K562 (cell line): Measurements from ENCODE around the gene PDE12. TPM values are rescaled to one million over a fixed set of nuclear protein-coding genes. Genes with fewer than 3 reads are reported as not detected.

Experiments used
- CHD4 ChIP-seq: fragments of 200-600 bp; sonication (generic); IDR thresholded peaks from 3 replicates; pipeline ENCODE4 v1.6.1; 2012; ENCODE audit warnings: low read depth, mild to moderate bottlenecking, mixed read lengths, low read length, inconsistent platforms; ENCODE audit not compliant: insufficient read depth, insufficient replicate concordance, poor library complexity, severe bottlenecking
- CTBP1 ChIP-seq: fragments of 450-650 bp; IDR thresholded peaks from 2 replicates; pipeline ENCODE4 v1.6.1; 2016; ENCODE audit warnings: borderline replicate concordance
- DPF2 ChIP-seq: fragments of 450-650 bp; IDR thresholded peaks from 2 replicates; pipeline ENCODE4 v1.6.1; 2016
- HOMEZ ChIP-seq: fragments of 250-450 bp; sonication (Bioruptor Pico); IDR thresholded peaks from 2 replicates; pipeline ENCODE4 v1.4.0; 2020; ENCODE audit warnings: mild to moderate bottlenecking, moderate library complexity
- HSF4 ChIP-seq: fragments of 250-450 bp; sonication (Bioruptor Pico); IDR thresholded peaks from 2 replicates; pipeline ENCODE4 v2.1.2; 2022; ENCODE audit warnings: mild to moderate bottlenecking, moderate library complexity, borderline replicate concordance
- PBX2 ChIP-seq, 2 experiments: IDR thresholded peaks in 1 of 2; conservative IDR thresholded peaks in 1 of 2; 2 replicates each; pipeline ENCODE4 v1.6.1; 2016; ENCODE audit warnings: low read depth in 2 of 2, mild to moderate bottlenecking in 1 of 2, missing compliant biosample characterization in 1 of 2, missing genetic modification characterization in 1 of 2, moderate library complexity in 1 of 2
- TRIM28 ChIP-seq: fragments of 450-650 bp; IDR thresholded peaks from 2 replicates; pipeline ENCODE4 v1.6.1; 2017
- ZFPM2 ChIP-seq: fragments of 250-450 bp; sonication (Bioruptor Pico); IDR thresholded peaks from 2 replicates; pipeline ENCODE4 v1.5.1; 2022; ENCODE audit warnings: mild to moderate bottlenecking
- ZMIZ1 ChIP-seq, 2 experiments: fragments of 150-350 bp in 1 of 2; IDR thresholded peaks; 2 replicates each; pipeline ENCODE4 v1.6.1; 2012 to 2016; ENCODE audit warnings: low read depth in 2 of 2, low read length in 2 of 2, mild to moderate bottlenecking in 1 of 2, moderate library complexity in 1 of 2
- ZNF121 ChIP-seq: sonication (generic); formaldehyde crosslinking; conservative IDR thresholded peaks from 2 replicates; pipeline ENCODE4 v1.8.0; 2022; ENCODE audit warnings: missing genetic modification reagents
- ZNF23 ChIP-seq: fragments of 250-450 bp; sonication (Bioruptor Pico); IDR thresholded peaks from 2 replicates; pipeline ENCODE4 v1.4.0; 2020; ENCODE audit warnings: mild to moderate bottlenecking
- polyA plus RNA-seq, 8 experiments: library from polyadenylated mRNA; depleted of rRNA in 4 of 8; stranded (reverse) in 5 of 8; unstranded in 3 of 8; fragments of >200 nt; fragmentation: Nextera tagmentation in 2 of 8; fragmentation: Illumina TruSeq in 1 of 8; extraction: Ambion mirVana in 2 of 8; extraction: Trizol in 1 of 8; gene quantifications; 2 replicates each; pipeline versions ENCODE4 v1.2.1 to v1.2.3, GENCODE V29; 2011 to 2014; ENCODE audit warnings: inconsistent platforms in 1 of 8, missing spikeins in 1 of 8
- total RNA-seq, 7 experiments: library from RNA; depleted of rRNA in 6 of 7; stranded (reverse); fragments of >200 nt in 6 of 7; fragmentation: Illumina TruSeq in 2 of 7; extraction: Trizol in 2 of 7; gene quantifications; 2 replicates each; pipeline versions ENCODE4 v1.2.1 to v1.2.3, GENCODE V29; 2011 to 2021; ENCODE audit warnings: low replicate concordance in 1 of 7
- TF ChIP-seq, protein P1 (sequence below): sonication (generic); formaldehyde crosslinking; IDR thresholded peaks from 2 replicates; pipeline ENCODE4 v1.8.0; 2023; ENCODE audit warnings: mild to moderate bottlenecking, missing genetic modification reagents
- TF ChIP-seq, protein P2 (sequence below), 2 experiments: fragments of 450-650 bp; IDR thresholded peaks; 2 replicates each; pipeline ENCODE4 v1.6.1; 2018; ENCODE audit warnings: mild to moderate bottlenecking in 2 of 2, low read depth in 1 of 2; ENCODE audit not compliant: partially characterized antibody in 2 of 2

The PDE12 gene
- total and polyA plus RNA-seq, 9 of the 15 experiments (the other 6 are each of a cell fraction or from before 2014, with no cell fraction given), result 2.1 to 20.5 (median 10.0) TPM

- TF ChIP-seq, protein P1, sequence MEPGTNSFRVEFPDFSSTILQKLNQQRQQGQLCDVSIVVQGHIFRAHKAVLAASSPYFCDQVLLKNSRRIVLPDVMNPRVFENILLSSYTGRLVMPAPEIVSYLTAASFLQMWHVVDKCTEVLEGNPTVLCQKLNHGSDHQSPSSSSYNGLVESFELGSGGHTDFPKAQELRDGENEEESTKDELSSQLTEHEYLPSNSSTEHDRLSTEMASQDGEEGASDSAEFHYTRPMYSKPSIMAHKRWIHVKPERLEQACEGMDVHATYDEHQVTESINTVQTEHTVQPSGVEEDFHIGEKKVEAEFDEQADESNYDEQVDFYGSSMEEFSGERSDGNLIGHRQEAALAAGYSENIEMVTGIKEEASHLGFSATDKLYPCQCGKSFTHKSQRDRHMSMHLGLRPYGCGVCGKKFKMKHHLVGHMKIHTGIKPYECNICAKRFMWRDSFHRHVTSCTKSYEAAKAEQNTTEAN (CRISPR knock-in tag), result no peak
- TF ChIP-seq ZFPM2, result no peak
- TF ChIP-seq CHD4, result no peak
- TF ChIP-seq ZNF23 (CRISPR knock-in tag), result no peak
- TF ChIP-seq TRIM28, result no peak
- TF ChIP-seq, protein P2, sequence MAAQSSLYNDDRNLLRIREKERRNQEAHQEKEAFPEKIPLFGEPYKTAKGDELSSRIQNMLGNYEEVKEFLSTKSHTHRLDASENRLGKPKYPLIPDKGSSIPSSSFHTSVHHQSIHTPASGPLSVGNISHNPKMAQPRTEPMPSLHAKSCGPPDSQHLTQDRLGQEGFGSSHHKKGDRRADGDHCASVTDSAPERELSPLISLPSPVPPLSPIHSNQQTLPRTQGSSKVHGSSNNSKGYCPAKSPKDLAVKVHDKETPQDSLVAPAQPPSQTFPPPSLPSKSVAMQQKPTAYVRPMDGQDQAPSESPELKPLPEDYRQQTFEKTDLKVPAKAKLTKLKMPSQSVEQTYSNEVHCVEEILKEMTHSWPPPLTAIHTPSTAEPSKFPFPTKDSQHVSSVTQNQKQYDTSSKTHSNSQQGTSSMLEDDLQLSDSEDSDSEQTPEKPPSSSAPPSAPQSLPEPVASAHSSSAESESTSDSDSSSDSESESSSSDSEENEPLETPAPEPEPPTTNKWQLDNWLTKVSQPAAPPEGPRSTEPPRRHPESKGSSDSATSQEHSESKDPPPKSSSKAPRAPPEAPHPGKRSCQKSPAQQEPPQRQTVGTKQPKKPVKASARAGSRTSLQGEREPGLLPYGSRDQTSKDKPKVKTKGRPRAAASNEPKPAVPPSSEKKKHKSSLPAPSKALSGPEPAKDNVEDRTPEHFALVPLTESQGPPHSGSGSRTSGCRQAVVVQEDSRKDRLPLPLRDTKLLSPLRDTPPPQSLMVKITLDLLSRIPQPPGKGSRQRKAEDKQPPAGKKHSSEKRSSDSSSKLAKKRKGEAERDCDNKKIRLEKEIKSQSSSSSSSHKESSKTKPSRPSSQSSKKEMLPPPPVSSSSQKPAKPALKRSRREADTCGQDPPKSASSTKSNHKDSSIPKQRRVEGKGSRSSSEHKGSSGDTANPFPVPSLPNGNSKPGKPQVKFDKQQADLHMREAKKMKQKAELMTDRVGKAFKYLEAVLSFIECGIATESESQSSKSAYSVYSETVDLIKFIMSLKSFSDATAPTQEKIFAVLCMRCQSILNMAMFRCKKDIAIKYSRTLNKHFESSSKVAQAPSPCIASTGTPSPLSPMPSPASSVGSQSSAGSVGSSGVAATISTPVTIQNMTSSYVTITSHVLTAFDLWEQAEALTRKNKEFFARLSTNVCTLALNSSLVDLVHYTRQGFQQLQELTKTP (IDR thresholded peaks at IDR 0.05; ENCODE audit: low read depth in 1 of 2, partially characterized antibody in 2 of 2), result no peak
- TF ChIP-seq ZMIZ1 (IDR thresholded peaks at IDR 0.05; ENCODE audit: low read depth in 2 of 2, low read length in 2 of 2), result peak in 1 of 2 experiments; percentile 69; a peak in 1 of 4 replicates
- TF ChIP-seq HOMEZ (CRISPR knock-in tag), result no peak
- TF ChIP-seq HSF4 (CRISPR knock-in tag), result no peak
- TF ChIP-seq DPF2, result peak; percentile 95
- peak; percentile 49; the same call in 1 of the 2 replicates for TF ChIP-seq CTBP1
- TF ChIP-seq PBX2 (CRISPR knock-in tag; IDR thresholded peaks at IDR 0.05; ENCODE audit: low read depth), result no peak
- peak; percentile 41 for TF ChIP-seq PBX2 (tag; conservative IDR thresholded peaks at IDR 0.05; ENCODE audit: low read depth)
- no peak for TF ChIP-seq ZNF121 (CRISPR knock-in tag)
These were observed 42.8 kb downstream of the PDE12 start (continued) for GRCh38 chr3:57598765-57599360.
